ENCODE data around the gene SIGLEC9.
"Not testable (repeated sequence)": the region's sequence is repeated elsewhere in the genome, so short reads cannot be mapped to it uniquely, and the experiment has no call there.

The SIGLEC9 gene

GRCh38 chr19:51123802-51124201 lies 904 bp upstream of the SIGLEC9 start:
- no peak for DNase-seq (ENCODE audit: low read depth in 3 of 3)

DNA sequence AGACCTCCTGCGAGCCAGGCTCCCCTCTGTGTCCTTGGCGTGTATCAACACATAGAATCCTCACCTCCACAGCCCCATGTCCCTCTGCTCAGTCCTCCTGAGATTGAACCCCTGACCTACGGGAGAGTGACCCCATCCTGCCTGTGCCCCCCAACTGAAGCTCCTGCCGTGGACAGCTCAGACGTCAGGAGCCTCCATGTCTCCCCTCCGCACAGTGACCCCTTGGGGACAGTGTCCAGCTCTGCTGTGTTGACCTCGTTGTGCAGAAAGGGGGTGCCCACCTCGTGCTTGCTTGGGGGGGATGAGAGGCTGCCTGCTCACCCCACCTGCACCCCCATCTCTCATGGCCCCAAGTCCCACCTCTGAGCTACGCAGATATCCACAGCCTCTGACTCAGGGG lies 490 bp upstream of the SIGLEC9 start:
- no peak for DNase-seq (ENCODE audit: low read depth in 3 of 3)

DNA sequence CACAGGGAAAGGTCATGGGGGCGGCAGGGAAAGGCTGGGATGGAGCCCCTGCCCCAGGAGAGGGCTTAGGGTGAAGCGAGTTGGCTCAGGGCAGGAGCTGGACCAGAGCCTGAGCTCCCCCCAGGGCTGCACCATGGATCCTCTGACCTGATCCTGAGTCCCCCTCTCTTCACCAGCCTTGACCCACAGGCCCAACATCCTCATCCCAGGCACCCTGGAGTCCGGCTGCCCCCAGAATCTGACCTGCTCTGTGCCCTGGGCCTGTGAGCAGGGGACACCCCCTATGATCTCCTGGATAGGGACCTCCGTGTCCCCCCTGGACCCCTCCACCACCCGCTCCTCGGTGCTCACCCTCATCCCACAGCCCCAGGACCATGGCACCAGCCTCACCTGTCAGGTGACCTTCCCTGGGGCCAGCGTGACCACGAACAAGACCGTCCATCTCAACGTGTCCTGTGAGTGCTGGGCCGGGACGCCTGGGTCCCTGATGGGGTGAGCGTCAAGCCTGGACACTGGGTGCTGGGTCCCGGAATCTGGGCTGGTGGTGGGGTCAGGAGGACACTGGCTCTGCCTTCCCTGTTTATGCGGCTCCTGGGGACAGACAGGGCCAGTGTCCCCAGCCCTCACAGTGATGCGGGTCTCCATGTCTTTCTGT lies 842 bp downstream of the SIGLEC9 start:
- no peak for DNase-seq (ENCODE audit: low read depth in 3 of 3)

DNA sequence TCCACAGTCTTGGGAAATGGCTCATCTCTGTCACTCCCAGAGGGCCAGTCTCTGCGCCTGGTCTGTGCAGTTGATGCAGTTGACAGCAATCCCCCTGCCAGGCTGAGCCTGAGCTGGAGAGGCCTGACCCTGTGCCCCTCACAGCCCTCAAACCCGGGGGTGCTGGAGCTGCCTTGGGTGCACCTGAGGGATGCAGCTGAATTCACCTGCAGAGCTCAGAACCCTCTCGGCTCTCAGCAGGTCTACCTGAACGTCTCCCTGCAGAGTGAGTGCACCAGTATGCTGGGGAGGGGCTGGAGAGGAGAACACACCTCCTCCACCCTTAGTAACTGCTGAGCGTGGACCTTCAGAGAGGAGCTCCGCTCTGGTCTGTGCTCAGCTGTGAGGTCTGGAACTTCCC lies 2.3 kb downstream of the SIGLEC9 start:
- no peak for DNase-seq (ENCODE audit: low read depth in 3 of 3)

DNA sequence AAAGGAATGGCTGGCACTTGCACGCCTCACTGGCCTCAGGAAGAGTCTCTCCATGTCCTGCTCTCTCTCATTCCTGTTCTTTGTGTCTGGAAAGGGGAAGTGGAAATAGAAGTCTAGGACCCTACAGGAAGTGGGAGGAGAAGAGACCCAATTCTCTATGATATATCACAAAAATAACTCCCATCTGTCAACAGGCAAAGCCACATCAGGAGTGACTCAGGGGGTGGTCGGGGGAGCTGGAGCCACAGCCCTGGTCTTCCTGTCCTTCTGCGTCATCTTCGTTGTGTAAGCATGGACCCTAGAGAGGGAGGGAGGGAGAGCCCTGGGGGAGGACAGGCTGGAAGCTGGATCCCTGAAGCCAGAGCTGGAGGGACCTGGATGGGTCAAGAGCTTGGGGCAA lies 3.0 kb downstream of the SIGLEC9 start:
- DNase-seq (ENCODE audit: low read depth in 3 of 3), result no peak

DNA sequence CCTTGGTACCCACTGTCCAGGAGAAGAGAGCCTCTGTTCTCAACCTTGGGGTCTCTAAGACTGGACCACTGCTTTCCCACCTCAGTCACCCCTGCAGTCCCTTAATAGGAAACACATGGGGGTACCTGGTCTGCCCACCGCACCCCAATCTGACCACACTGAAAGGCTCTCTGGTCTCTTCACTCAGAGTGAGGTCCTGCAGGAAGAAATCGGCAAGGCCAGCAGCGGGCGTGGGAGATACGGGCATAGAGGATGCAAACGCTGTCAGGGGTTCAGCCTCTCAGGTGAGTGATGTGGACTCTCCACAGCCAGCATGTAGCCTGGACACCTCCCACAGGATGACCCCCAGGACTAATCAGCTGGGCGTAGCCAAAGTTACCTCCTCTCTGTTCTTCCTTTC lies 3.5 kb downstream of the SIGLEC9 start:
- no peak for DNase-seq (ENCODE audit: low read depth in 3 of 3)

DNA sequence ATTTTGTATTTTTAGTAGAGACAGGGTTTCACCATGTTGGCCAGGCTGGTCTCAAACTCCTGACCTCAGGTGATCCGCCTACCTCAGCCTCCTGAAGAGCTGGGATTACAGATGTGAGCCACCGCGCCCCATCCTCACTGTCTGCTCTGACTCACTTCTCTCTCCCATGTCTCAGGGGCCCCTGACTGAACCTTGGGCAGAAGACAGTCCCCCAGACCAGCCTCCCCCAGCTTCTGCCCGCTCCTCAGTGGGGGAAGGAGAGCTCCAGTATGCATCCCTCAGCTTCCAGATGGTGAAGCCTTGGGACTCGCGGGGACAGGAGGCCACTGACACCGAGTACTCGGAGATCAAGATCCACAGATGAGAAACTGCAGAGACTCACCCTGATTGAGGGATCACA lies 5.0 kb downstream of the SIGLEC9 start:
- no peak for DNase-seq (ENCODE audit: low read depth in 3 of 3)

GRCh38 chr19:51131780-51132680 lies 7.3 kb downstream of the SIGLEC9 start:
- no peak for DNase-seq (ENCODE audit: low read depth in 3 of 3)

GRCh38 chr19:51135004-51135403 lies 10.3 kb downstream of the SIGLEC9 start:
- no peak for DNase-seq (ENCODE audit: low read depth in 3 of 3)

- no peak for DNase-seq (ENCODE audit: low read depth in 3 of 3)
These were observed 11.5 kb downstream of the SIGLEC9 start for GRCh38 chr19:51135986-51136762.

DNA sequence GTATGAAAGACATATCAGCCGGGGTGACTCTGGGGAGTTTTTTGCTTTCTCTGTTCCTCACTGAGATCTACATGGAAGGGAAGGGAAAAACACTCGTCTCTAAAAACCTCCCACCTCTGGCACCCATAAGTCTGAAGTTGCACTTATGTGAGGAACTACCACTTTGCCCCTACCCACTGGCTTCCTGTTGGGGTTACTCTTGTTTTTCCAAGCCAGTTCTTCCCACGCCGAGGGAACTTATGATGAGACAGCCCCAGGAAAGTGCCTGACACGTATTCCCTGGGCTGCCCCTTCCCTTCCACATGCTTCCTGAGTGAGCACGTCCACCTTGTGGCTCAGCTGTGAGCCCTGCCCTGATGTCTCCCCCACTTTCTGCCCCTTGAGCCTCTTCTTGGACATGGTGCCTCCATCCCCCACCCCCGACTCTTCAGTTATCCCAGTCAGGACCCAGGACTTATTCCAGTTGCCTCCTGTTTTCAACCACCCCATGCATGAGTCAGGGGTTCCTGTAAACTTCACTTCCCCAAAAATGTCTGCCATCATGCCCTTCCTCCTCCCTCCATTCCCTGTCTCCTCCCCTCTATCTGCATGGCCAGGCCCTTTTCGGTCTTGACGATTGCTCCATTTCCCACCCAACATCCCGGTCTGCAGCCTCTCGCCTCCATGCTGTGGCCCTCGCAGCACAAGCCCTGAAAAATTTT lies 12.3 kb downstream of the SIGLEC9 start:
- DNase-seq (ENCODE audit: low read depth in 3 of 3), result no peak

- no peak for DNase-seq (ENCODE audit: low read depth in 3 of 3)
These were observed 13.2 kb downstream of the SIGLEC9 start for GRCh38 chr19:51137792-51138425.

- no peak for DNase-seq (ENCODE audit: low read depth in 3 of 3)
These were observed 13.9 kb downstream of the SIGLEC9 start for GRCh38 chr19:51138549-51138979.

DNA sequence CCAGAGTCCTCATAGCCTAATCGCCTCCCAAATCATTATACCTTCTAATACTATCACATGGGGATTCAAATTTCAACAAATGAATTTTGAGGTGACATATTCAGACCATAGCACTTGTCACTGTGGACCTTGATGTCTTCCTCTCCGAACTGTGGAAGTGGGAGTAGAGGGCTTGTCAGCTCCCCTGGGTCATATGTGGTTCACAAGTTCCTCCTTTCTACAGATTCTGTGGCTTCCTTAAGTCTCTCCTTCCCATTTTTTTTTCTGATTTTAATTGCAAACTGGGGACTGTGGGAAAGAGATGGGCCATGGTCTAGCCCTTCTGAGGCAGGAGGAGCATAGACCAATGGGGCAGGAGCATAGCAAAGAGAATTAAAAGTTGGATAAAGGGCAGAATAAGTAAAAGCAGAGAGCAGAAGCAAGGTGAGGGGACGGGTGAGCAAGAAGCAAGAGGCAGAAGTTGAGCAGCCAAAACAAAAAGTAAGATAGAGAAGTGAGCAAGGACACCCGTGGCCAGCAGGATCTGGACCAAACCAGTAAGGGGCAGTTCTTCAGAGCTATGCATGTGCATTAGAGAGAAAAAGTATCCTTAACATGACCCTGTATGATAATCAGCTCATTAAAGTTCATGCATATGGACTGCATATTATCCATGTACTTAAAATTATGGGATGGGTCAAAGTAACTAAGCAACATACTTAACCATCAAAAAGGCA lies 14.8 kb downstream of the SIGLEC9 start:
- DNase-seq (ENCODE audit: low read depth in 3 of 3), result no peak

GRCh38 chr19:51140441-51140840 lies 15.7 kb downstream of the SIGLEC9 start:
- no peak for DNase-seq (ENCODE audit: low read depth in 3 of 3)

GRCh38 chr19:51141181-51141580 lies 16.5 kb downstream of the SIGLEC9 start:
- no peak for DNase-seq (ENCODE audit: low read depth in 3 of 3)

- no peak for DNase-seq (ENCODE audit: low read depth in 3 of 3)
These were observed 17.4 kb downstream of the SIGLEC9 start, which contains the start of gene SIGLEC7 for GRCh38 chr19:51142119-51142518. TSS of gene SIGLEC7 (plus strand) at chr19:51142301. CDS start at chr19:51142370, 69 bp downstream.

DNA sequence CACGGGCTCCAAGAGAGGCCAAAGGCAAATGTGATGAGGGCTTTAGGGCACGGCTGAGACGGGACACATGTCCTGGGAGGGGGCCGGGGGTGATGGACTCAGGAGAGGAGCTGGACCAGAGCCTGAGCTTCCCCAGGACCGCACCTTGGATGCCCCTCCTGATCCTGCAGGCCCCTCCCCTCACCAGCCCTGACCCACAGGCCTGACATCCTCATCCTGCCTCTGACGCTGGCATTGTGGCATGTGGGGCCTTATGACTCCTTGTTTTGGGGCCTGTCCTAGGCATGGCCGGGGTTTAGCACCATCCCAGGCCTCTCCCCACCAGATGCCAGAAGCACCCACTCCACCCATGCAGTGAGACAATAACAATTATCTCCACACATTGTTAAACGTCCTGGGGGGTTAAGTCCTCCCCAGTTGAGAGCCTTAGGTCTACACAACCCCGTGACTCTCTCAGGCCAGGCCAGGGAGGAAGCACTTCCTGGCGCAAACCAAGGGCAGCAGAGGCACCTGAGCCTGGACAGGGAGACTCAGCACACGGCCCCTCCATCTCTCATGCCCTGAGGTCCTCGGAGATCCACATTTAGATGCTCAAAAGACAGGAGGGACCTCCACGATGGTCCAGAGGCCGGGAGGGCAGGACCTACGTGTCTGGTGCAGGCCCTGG lies 18.2 kb downstream of the SIGLEC9 start:
- DNase-seq (ENCODE audit: low read depth in 3 of 3), result not testable (repeated sequence)

DNA sequence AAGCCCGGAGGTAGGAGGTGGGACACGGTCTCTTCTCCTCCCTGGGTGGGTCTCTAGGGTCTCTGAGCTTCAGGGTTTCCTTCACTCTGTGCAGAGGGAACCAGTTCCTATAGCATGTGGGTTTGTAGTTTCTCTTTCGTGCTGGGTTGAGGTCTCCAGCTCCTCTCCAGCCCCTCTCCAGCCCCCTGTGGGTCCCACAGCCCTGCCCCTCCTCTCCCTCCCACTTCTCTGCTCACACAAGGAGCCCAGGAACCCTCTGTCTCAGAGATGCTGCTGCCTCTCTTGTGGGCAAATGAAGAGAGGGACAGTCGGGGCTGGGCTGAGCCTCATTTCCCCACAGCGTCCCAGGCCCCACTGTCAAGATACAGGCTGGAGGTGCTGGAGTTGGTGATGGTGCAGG lies 18.8 kb downstream of the SIGLEC9 start:
- no peak for DNase-seq (ENCODE audit: low read depth in 3 of 3)

- no peak for DNase-seq (ENCODE audit: low read depth in 3 of 3)
These were observed 19.9 kb downstream of the SIGLEC9 start for GRCh38 chr19:51144482-51145045.
